IMR-90 (cell line): ENCODE results near the gene IGIP. TPM values are rescaled to one million over a fixed set of nuclear protein-coding genes. Genes with fewer than 3 reads are reported as not detected.

ENCODE experiments used
- ATAC-seq: fragments of 200-7000 bp; cut with Tn5 transposase; 2 replicates; pipeline ENCODE4 v1.9.1; 2020; ENCODE audit warnings: low read depth, mild to moderate bottlenecking, moderate library complexity
- BruUV-seq: library from RNA; stranded (reverse); fragments of 400-500 nt; replicated peaks from 2 replicates; lab custom pipeline; 2021; lab: Mats Ljungman, UMichigan
- CTCF ChIA-PET: fragments of 300-600 bp; formaldehyde crosslinking; extraction: SDS; loops from one replicate; lab custom pipeline; 2021; ENCODE audit warnings: antibody characterized with exemption; lab: Yijun Ruan, JAX
- POLR2A ChIA-PET: fragments of 300-600 bp; sonication (Branson Sonifier 250); formaldehyde crosslinking; loops from one replicate; lab custom pipeline; 2022; ENCODE audit warnings: antibody characterized with exemption; ENCODE audit not compliant: unreplicated experiment; lab: Charles Lee
- DNase-seq: peaks from one replicate; pipeline ENCODE4 v3.0.0; 2013
- H2AFZ ChIP-seq: replicated peaks from 2 replicates; pipeline ENCODE3; 2013; ENCODE audit warnings: low read length, mild to moderate bottlenecking; ENCODE audit not compliant: poor library complexity
- H2AK5ac ChIP-seq: 2 replicates; pipeline ENCODE4 v1.6.1; 2013; ENCODE audit warnings: low read depth, low read length, inconsistent platforms
- H2AK9ac ChIP-seq: replicated peaks from 2 replicates; pipeline ENCODE3; 2013; ENCODE audit warnings: mild to moderate bottlenecking, low read depth, low read length, moderate library complexity; ENCODE audit not compliant: poor library complexity
- H2BK120ac ChIP-seq: 2 replicates; pipeline ENCODE4 v1.6.1; 2013; ENCODE audit warnings: low read depth, low read length, inconsistent platforms
- H2BK15ac ChIP-seq: 3 replicates; pipeline ENCODE4 v1.6.1; 2013; ENCODE audit warnings: low read depth, low read length, inconsistent platforms
- H2BK20ac ChIP-seq: 2 replicates; pipeline ENCODE4 v1.6.1; 2013; ENCODE audit warnings: low read depth, mild to moderate bottlenecking, inconsistent platforms, low read length, moderate library complexity
- H2BK5ac ChIP-seq: 2 replicates; pipeline ENCODE4 v1.6.1; 2013; ENCODE audit warnings: mild to moderate bottlenecking, low read depth, low read length, inconsistent platforms; ENCODE audit not compliant: poor library complexity, severe bottlenecking
- H3K14ac ChIP-seq: replicated peaks from 2 replicates; pipeline ENCODE4 v1.6.1; 2013; ENCODE audit warnings: low read depth, low read length, inconsistent platforms
- H3K18ac ChIP-seq: 2 replicates; pipeline ENCODE4 v1.6.1; 2013; ENCODE audit warnings: low read depth, low read length, control low read depth
- H3K23ac ChIP-seq: 2 replicates; pipeline ENCODE4 v1.6.1; 2013; ENCODE audit warnings: low read depth, low read length, inconsistent platforms
- H3K27ac ChIP-seq: 2 replicates; pipeline ENCODE4 v1.5.1; 2013; ENCODE audit warnings: mild to moderate bottlenecking, control low read depth, low read length; ENCODE audit not compliant: insufficient read depth
- H3K27me3 ChIP-seq: 2 replicates; pipeline ENCODE4 v1.6.1; 2013; ENCODE audit warnings: low read length; ENCODE audit not compliant: control insufficient read depth, insufficient read depth
- H3K36me3 ChIP-seq: 2 replicates; pipeline ENCODE4 v1.6.1; 2013; ENCODE audit warnings: low read length, mixed read lengths; ENCODE audit not compliant: control insufficient read depth, insufficient read depth
- H3K4ac ChIP-seq: 2 replicates; pipeline ENCODE4 v1.6.1; 2013; ENCODE audit warnings: low read depth, low read length, inconsistent platforms
- H3K4me1 ChIP-seq: 2 replicates; pipeline ENCODE4 v1.6.1; 2013; ENCODE audit warnings: low read length, mixed read lengths; ENCODE audit not compliant: control insufficient read depth, insufficient read depth
- H3K4me2 ChIP-seq: 2 replicates; pipeline ENCODE4 v1.6.1; 2013; ENCODE audit warnings: low read depth, mild to moderate bottlenecking, control low read depth, low read length, moderate library complexity
- H3K4me3 ChIP-seq: 2 replicates; pipeline ENCODE4 v1.5.1; 2013; ENCODE audit warnings: low read depth, mild to moderate bottlenecking, control low read depth, low read length, moderate library complexity; ENCODE audit not compliant: insufficient read depth
- H3K56ac ChIP-seq: 2 replicates; pipeline ENCODE4 v1.6.1; 2013; ENCODE audit warnings: low read length, inconsistent platforms; ENCODE audit not compliant: insufficient read depth; ENCODE audit errors: extremely low read depth
- H3K79me1 ChIP-seq, 2 experiments: 2 replicates each; pipeline ENCODE4 v1.6.1; 2013; ENCODE audit warnings: low read length in 2 of 2, inconsistent platforms in 1 of 2, low read depth in 1 of 2
- H3K9ac ChIP-seq: 2 replicates; pipeline ENCODE4 v1.6.1; 2013; ENCODE audit warnings: low read depth, low read length, control low read depth
- H3K9me1 ChIP-seq: 2 replicates; pipeline ENCODE4 v1.6.1; 2013; ENCODE audit warnings: low read length, inconsistent platforms; ENCODE audit not compliant: insufficient read depth
- H3K9me3 ChIP-seq: 2 replicates; pipeline ENCODE4 v1.6.1; 2013; ENCODE audit warnings: low read length; ENCODE audit not compliant: control insufficient read depth, insufficient read depth
- H4K20me1 ChIP-seq: 2 replicates; pipeline ENCODE4 v1.6.1; 2013; ENCODE audit warnings: low read length, inconsistent platforms; ENCODE audit not compliant: insufficient read depth
- H4K5ac ChIP-seq: 2 replicates; pipeline ENCODE4 v1.6.1; 2013; ENCODE audit warnings: mild to moderate bottlenecking, low read depth, low read length, control low read depth
- H4K8ac ChIP-seq, 2 experiments: 2 replicates each; pipeline ENCODE4 v1.6.1; 2013; ENCODE audit warnings: low read depth in 2 of 2, low read length in 2 of 2, control low read depth in 1 of 2, inconsistent platforms in 1 of 2
- H4K91ac ChIP-seq: 2 replicates; pipeline ENCODE4 v1.6.1; 2013; ENCODE audit warnings: low read depth, low read length, inconsistent platforms; ENCODE audit not compliant: insufficient read depth
- CEBPB ChIP-seq: IDR thresholded peaks from 2 replicates; pipeline ENCODE4 v1.6.1; 2012; ENCODE audit warnings: low read depth, low read length, improper control_type of control experiment
- CHD1 ChIP-seq: IDR thresholded peaks from 2 replicates; pipeline ENCODE4 v1.6.1; 2012; ENCODE audit warnings: low read depth, low read length, improper control_type of control experiment
- CTCF ChIP-seq: conservative IDR thresholded peaks from 2 replicates; pipeline ENCODE4 v1.5.1; 2012; ENCODE audit warnings: mild to moderate bottlenecking, low read depth, low read length, improper control_type of control experiment
- FOS ChIP-seq: fragments of 150-350 bp; IDR thresholded peaks from 2 replicates; pipeline ENCODE4 v1.6.1; 2016; ENCODE audit warnings: low read depth, low read length
- MAFK ChIP-seq: IDR thresholded peaks from 2 replicates; pipeline ENCODE4 v1.6.1; 2012; ENCODE audit warnings: low read depth, low read length, improper control_type of control experiment
- MAZ ChIP-seq: IDR thresholded peaks from 2 replicates; pipeline ENCODE4 v1.6.1; 2012; ENCODE audit warnings: low read depth, mild to moderate bottlenecking, low read length, improper control_type of control experiment, moderate library complexity, borderline replicate concordance
- RAD21 ChIP-seq: IDR thresholded peaks from 2 replicates; pipeline ENCODE4 v1.6.1; 2012; ENCODE audit warnings: low read length, improper control_type of control experiment
- RCOR1 ChIP-seq: IDR thresholded peaks from 2 replicates; pipeline ENCODE4 v1.6.1; 2012; ENCODE audit warnings: mild to moderate bottlenecking, low read length, improper control_type of control experiment; ENCODE audit not compliant: insufficient replicate concordance
- RFX5 ChIP-seq: IDR thresholded peaks from 2 replicates; pipeline ENCODE4 v1.8.0; 2012; ENCODE audit warnings: low read depth, mild to moderate bottlenecking, low read length, moderate library complexity
- SMC3 ChIP-seq: fragments of 150-350 bp; IDR thresholded peaks from 2 replicates; pipeline ENCODE4 v1.6.1; 2016; ENCODE audit warnings: low read depth, mild to moderate bottlenecking, antibody characterized with exemption, low read length, moderate library complexity
- USF2 ChIP-seq: fragments of 150-350 bp; IDR thresholded peaks from 2 replicates; pipeline ENCODE4 v1.6.1; 2017; ENCODE audit warnings: mild to moderate bottlenecking, antibody characterized with exemption, low read length, low read depth
- WGBS, 2 experiments: methylation state at CpG; one replicate each; pipeline versions ENCODE4 v1.1.5 to v1.1.7; 2013; ENCODE audit warnings: missing lambda C conversion rate in 2 of 2; ENCODE audit not compliant: insufficient read length in 1 of 2; ENCODE audit errors: extremely low coverage in 2 of 2; 5-methylcytosine and 5-hydroxymethylcytosine counted together
- dilution Hi-C: fragments of 300-500 bp; cut with HindIII; formaldehyde crosslinking; loops from one replicate; pipeline ENCODE4 v1.14.3; 2018; ENCODE audit warnings: low sequenced_read_pairs; ENCODE audit not compliant: unreplicated experiment
- in situ Hi-C: fragments of 300-500 bp; cut with MboI; formaldehyde crosslinking; loops from 3 replicates; pipeline ENCODE4 v1.14.3; 2019; ENCODE audit warnings: low sequenced_read_pairs, inconsistent platforms, mixed read lengths
- intact Hi-C: fragments of 100-400 bp; cut with micrococcal nuclease; formaldehyde crosslinking; loops from 2 replicates; pipeline ENCODE4 v1.10.0; 2022
- polyA plus RNA-seq, 3 experiments: library from polyadenylated mRNA; depleted of rRNA; stranded (reverse); fragments of >200 nt; gene quantifications; 2 replicates each; pipeline ENCODE4 v1.2.3, GENCODE V29; 2012; ENCODE audit warnings: low replicate concordance in 1 of 3
- total RNA-seq: library from RNA; depleted of rRNA; stranded (reverse); fragments of >200 nt; gene quantifications from 2 replicates; pipeline ENCODE4 v1.2.3, GENCODE V29; 2012

Gene IGIP
- total and polyA plus RNA-seq, 2 of the 4 experiments (the other 2 are of a cell fraction): 1.2 to 5.0 TPM

- peak overlapping the region; percentile 94 for H2AFZ ChIP-seq
- peaks cover 1% of the 10 kb centered on the region; the same call in 1 of the 2 replicates for H3K9me1 ChIP-seq
- peaks cover 4% of the 10 kb centered on the region for H3K4me1 ChIP-seq
- H2BK20ac ChIP-seq: no peak overlapping the region
- peak overlapping the region; percentile 46 for H4K5ac ChIP-seq
- H3K4me3 ChIP-seq: peak overlapping the region; percentile 74
- TF ChIP-seq RFX5: no peak
- no peak for TF ChIP-seq USF2
- TF ChIP-seq CTCF: no peak
- TF ChIP-seq RAD21: no peak
- no peak for TF ChIP-seq MAFK
- no peak for TF ChIP-seq CHD1
- TF ChIP-seq MAZ: no peak
- no peak for TF ChIP-seq CEBPB
- no peak for TF ChIP-seq RCOR1
- no peak for TF ChIP-seq SMC3
- no peak for TF ChIP-seq FOS
- H3K36me3 ChIP-seq: no peaks in the 10 kb centered on the region
- H4K20me1 ChIP-seq: peaks cover 4% of the 10 kb centered on the region; the same call in 1 of the 2 replicates
- peaks cover 3 to 28% of the 10 kb centered on the region in 2 experiments; a peak in 3 of 4 replicates for H3K79me1 ChIP-seq
- intact Hi-C loops (loop anchor here (1.0 kb wide), 1 partner anchor 38 kb away; no protein-coding TSS in a partner anchor), dilution Hi-C loops (no loop called here), in situ Hi-C loops (loop anchor here (25.0 kb wide), 1 partner anchor 470 kb away; the partner anchor contains the start of gene CXXC5)
- peak overlapping the region; percentile 60; the same call in 1 of the 2 replicates for H3K56ac ChIP-seq
- H2AK5ac ChIP-seq: peak overlapping the region; percentile 83
- H3K14ac ChIP-seq: peak overlapping the region; percentile 87
- H3K27me3 ChIP-seq: peaks cover 2% of the 10 kb centered on the region
- H2BK120ac ChIP-seq: peak overlapping the region; percentile 71
- ATAC-seq: no peak
- peak overlapping the region; percentile 91 for H3K9ac ChIP-seq
- peak overlapping the region; percentile 92 to 97 for H4K8ac ChIP-seq
- WGBS, 2 experiments: 80% methylated on average over 7 of the region's 16 CpGs; no CpG with 5 or more reads in 1 of the 2 experiments
- peak overlapping the region; percentile 92 for H2AK9ac ChIP-seq
- H4K91ac ChIP-seq: peak overlapping the region; percentile 53
- ChIA-PET POLR2A (interaction anchor here (0.6 to 1.4 kb wide), 3 partner anchors 12 to 25 kb away, joined by 3 to 14 read pairs (median 5); no protein-coding TSS in a partner anchor), CTCF (interaction anchor here (1.0 to 1.2 kb wide), 2 partner anchors 39 to 48 kb away, joined by 3 to 4 read pairs; no protein-coding TSS in a partner anchor)
- H3K4me2 ChIP-seq: peak overlapping the region; percentile 55
- H2BK15ac ChIP-seq: peak overlapping the region; percentile 8; the same call in 1 of the 3 replicates
- H3K27ac ChIP-seq: peak overlapping the region; percentile 97
- peak overlapping the region; percentile 68 for H3K23ac ChIP-seq
- BruUV-seq: no TSS peak
- H3K18ac ChIP-seq: peak overlapping the region; percentile 51; the same call in 1 of the 2 replicates
- H2BK5ac ChIP-seq: peak overlapping the region; percentile 35
- peak overlapping the region; percentile 89 for H3K4ac ChIP-seq
- DNase-seq: no peak
- no peaks in the 10 kb centered on the region for H3K9me3 ChIP-seq
These were observed 18.9 kb upstream of the IGIP start for GRCh38 chr5:140106805-140107311.
